HG02884 (cell line): ENCODE measurements around the gene HOXB9.

ENCODE experiments used
- ATAC-seq: cut with Tn5 transposase; IDR thresholded peaks from one replicate; pipeline ENCODE4 v1.9.1; 2021; ENCODE audit warnings: mild to moderate bottlenecking, moderate library complexity; ENCODE audit not compliant: unreplicated experiment

Gene HOXB9

GRCh38 chr17:48639982-48640857, 14.1 kb upstream of the HOXB9 start:
- ATAC-seq = no peak

GRCh38 chr17:48639136-48639535, 13.0 kb upstream of the HOXB9 start:
- ATAC-seq = no peak

GRCh38 chr17:48637323-48638260, 11.4 kb upstream of the HOXB9 start:
- ATAC-seq = no peak

- ATAC-seq = no peak
These were observed 10.2 kb upstream of the HOXB9 start for GRCh38 chr17:48636177-48637018.

GRCh38 chr17:48634493-48635208, 8.5 kb upstream of the HOXB9 start:
- ATAC-seq = no peak

- no peak for ATAC-seq
These were observed 7.1 kb upstream of the HOXB9 start for GRCh38 chr17:48633266-48633677.

GRCh38 chr17:48632579-48633265, 6.6 kb upstream of the HOXB9 start:
- no peak for ATAC-seq

GRCh38 chr17:48631693-48632578, 5.8 kb upstream of the HOXB9 start:
- ATAC-seq = no peak

- ATAC-seq = no peak
These were observed 5.0 kb upstream of the HOXB9 start for GRCh38 chr17:48630925-48631692.

- no peak for ATAC-seq
These were observed 4.1 kb upstream of the HOXB9 start for GRCh38 chr17:48630009-48630924.

GRCh38 chr17:48629411-48629759, 3.2 kb upstream of the HOXB9 start:
- ATAC-seq = no peak

- no peak for ATAC-seq
These were observed 2.7 kb upstream of the HOXB9 start for GRCh38 chr17:48628649-48629410.

- no peak for ATAC-seq
These were observed 1.7 kb upstream of the HOXB9 start for GRCh38 chr17:48627623-48628521.

- no peak for ATAC-seq
These were observed 1.0 kb upstream of the HOXB9 start for GRCh38 chr17:48627118-48627597.
